ENCODE measurements around the gene SYCP2.
"Not testable (repeated sequence)": the region's sequence is repeated elsewhere in the genome, so short reads cannot be mapped to it uniquely, and the experiment has no call there.

SYCP2 gene

GRCh38 chr20:59971428-59971827 lies 38.0 kb upstream of the SYCP2 start:
- CTCF ChIA-PET, result no interaction called here
- DNase-seq (ENCODE audit: extremely low spot score), result no peak
- POLR2A ChIA-PET, result no interaction called here
- TF ChIP-seq FOXA1 (IDR thresholded peaks at IDR 0.05) (no peak), CTBP1 (IDR thresholded peaks at IDR 0.05; ENCODE audit: borderline replicate concordance) (no peak), L3MBTL2 (conservative IDR thresholded peaks at IDR 0.05) (no peak), FOXK2 (IDR thresholded peaks at IDR 0.05) (no peak), NFRKB (IDR thresholded peaks at IDR 0.05) (no peak), LEF1 (IDR thresholded peaks at IDR 0.05; ENCODE audit: borderline replicate concordance) (no peak), HDGF (IDR thresholded peaks at IDR 0.05; ENCODE audit: borderline replicate concordance) (no peak), PKNOX1 (IDR thresholded peaks at IDR 0.05) (no peak), SP1 (IDR thresholded peaks at IDR 0.05) (no peak), ZNF384 (IDR thresholded peaks at IDR 0.05) (no peak), ARNT (IDR thresholded peaks at IDR 0.05) (no peak), ELF4 (IDR thresholded peaks at IDR 0.05) (no peak), SUZ12 (IDR thresholded peaks at IDR 0.05) (no peak), BHLHE40 (IDR thresholded peaks at IDR 0.05; ENCODE audit: borderline replicate concordance) (no peak)

GRCh38 chr20:59966428-59966827 lies 33.0 kb upstream of the SYCP2 start:
- TF ChIP-seq ELF4 (IDR thresholded peaks at IDR 0.05) (no peak), FOXM1 (IDR thresholded peaks at IDR 0.05; ENCODE audit: borderline replicate concordance) (no peak), SUZ12 (IDR thresholded peaks at IDR 0.05) (no peak), SP1 (IDR thresholded peaks at IDR 0.05) (no peak), PKNOX1 (IDR thresholded peaks at IDR 0.05) (no peak), ZNF384 (IDR thresholded peaks at IDR 0.05) (no peak), HDGF (IDR thresholded peaks at IDR 0.05; ENCODE audit: borderline replicate concordance) (no peak), BHLHE40 (IDR thresholded peaks at IDR 0.05; ENCODE audit: borderline replicate concordance) (no peak), NFRKB (IDR thresholded peaks at IDR 0.05) (no peak), TARDBP (IDR thresholded peaks at IDR 0.05) (no peak), ARNT (IDR thresholded peaks at IDR 0.05) (no peak)
- no peak for DNase-seq (ENCODE audit: extremely low spot score)
- POLR2A ChIA-PET, result no interaction called here
- CTCF ChIA-PET, result no interaction called here

GRCh38 chr20:59962155-59962554 lies 28.7 kb upstream of the SYCP2 start:
- DNase-seq (ENCODE audit: extremely low spot score), result no peak
- TF ChIP-seq ZNF384 (IDR thresholded peaks at IDR 0.05), result no peak
- no peak for TF ChIP-seq PKNOX1 (IDR thresholded peaks at IDR 0.05)
- no peak for TF ChIP-seq FOXA1 (IDR thresholded peaks at IDR 0.05)
- no peak for TF ChIP-seq NFRKB (IDR thresholded peaks at IDR 0.05)
- TF ChIP-seq SP1 (IDR thresholded peaks at IDR 0.05), result no peak
- TF ChIP-seq FOXK2 (IDR thresholded peaks at IDR 0.05), result no peak
- no peak for TF ChIP-seq SUZ12 (IDR thresholded peaks at IDR 0.05)
- no peak for TF ChIP-seq HDGF (IDR thresholded peaks at IDR 0.05; ENCODE audit: borderline replicate concordance)
- no peak for TF ChIP-seq ELF4 (IDR thresholded peaks at IDR 0.05)
- TF ChIP-seq L3MBTL2 (conservative IDR thresholded peaks at IDR 0.05), result no peak
- no peak for TF ChIP-seq LEF1 (IDR thresholded peaks at IDR 0.05; ENCODE audit: borderline replicate concordance)
- no peak for TF ChIP-seq FOXM1 (IDR thresholded peaks at IDR 0.05; ENCODE audit: borderline replicate concordance)
- TF ChIP-seq TARDBP (IDR thresholded peaks at IDR 0.05), result no peak
- no peak for TF ChIP-seq BHLHE40 (IDR thresholded peaks at IDR 0.05; ENCODE audit: borderline replicate concordance)
- TF ChIP-seq CTBP1 (IDR thresholded peaks at IDR 0.05; ENCODE audit: borderline replicate concordance), result no peak
- TF ChIP-seq ARNT (IDR thresholded peaks at IDR 0.05), result no peak
- CTCF ChIA-PET, result no interaction called here
- POLR2A ChIA-PET, result no interaction called here

GRCh38 chr20:59961423-59961822 lies 28.0 kb upstream of the SYCP2 start:
- TF ChIP-seq SUZ12 (IDR thresholded peaks at IDR 0.05) (no peak), FOXA1 (IDR thresholded peaks at IDR 0.05) (no peak), SP1 (IDR thresholded peaks at IDR 0.05) (no peak), CTBP1 (IDR thresholded peaks at IDR 0.05; ENCODE audit: borderline replicate concordance) (no peak), L3MBTL2 (conservative IDR thresholded peaks at IDR 0.05) (no peak), NFRKB (IDR thresholded peaks at IDR 0.05) (no peak), FOXK2 (IDR thresholded peaks at IDR 0.05) (no peak), LEF1 (IDR thresholded peaks at IDR 0.05; ENCODE audit: borderline replicate concordance) (no peak), FOXM1 (IDR thresholded peaks at IDR 0.05; ENCODE audit: borderline replicate concordance) (no peak), TARDBP (IDR thresholded peaks at IDR 0.05) (no peak)
- no peak for DNase-seq (ENCODE audit: extremely low spot score)
- ChIA-PET POLR2A (interaction anchor here (0.6 kb wide), 1 partner anchor 20 kb away, joined by 3 read pairs; no protein-coding TSS in a partner anchor), CTCF (no interaction called here)

GRCh38 chr20:59958626-59959025 lies 25.2 kb upstream of the SYCP2 start:
- DNase-seq (ENCODE audit: extremely low spot score), result no peak
- CTCF ChIA-PET, result interaction anchor here (0.6 kb wide), 1 partner anchor 1614 kb away, joined by 3 read pairs; no protein-coding TSS in a partner anchor
- TF ChIP-seq L3MBTL2 (conservative IDR thresholded peaks at IDR 0.05) (no peak), FOXA1 (IDR thresholded peaks at IDR 0.05) (no peak), CTBP1 (IDR thresholded peaks at IDR 0.05; ENCODE audit: borderline replicate concordance) (no peak), TARDBP (IDR thresholded peaks at IDR 0.05) (no peak), LEF1 (IDR thresholded peaks at IDR 0.05; ENCODE audit: borderline replicate concordance) (no peak), FOXK2 (IDR thresholded peaks at IDR 0.05) (no peak), FOXM1 (IDR thresholded peaks at IDR 0.05; ENCODE audit: borderline replicate concordance) (no peak), NFRKB (IDR thresholded peaks at IDR 0.05) (no peak), ARNT (IDR thresholded peaks at IDR 0.05) (no peak), ELF4 (IDR thresholded peaks at IDR 0.05) (no peak), HDGF (IDR thresholded peaks at IDR 0.05; ENCODE audit: borderline replicate concordance) (no peak), SUZ12 (IDR thresholded peaks at IDR 0.05) (no peak)
- POLR2A ChIA-PET, result no interaction called here

GRCh38 chr20:59958123-59958522 lies 24.7 kb upstream of the SYCP2 start, which contains the start of gene CDH26:
Gene CDH26, plus strand, starts transcription at chr20:59958423. Its CDS starts 304 bp downstream, at chr20:59958727.
- CTCF ChIA-PET, result no interaction called here
- TF ChIP-seq FOXM1 (IDR thresholded peaks at IDR 0.05; ENCODE audit: borderline replicate concordance) (no peak), ARNT (IDR thresholded peaks at IDR 0.05) (no peak), SP1 (IDR thresholded peaks at IDR 0.05) (no peak), CTBP1 (IDR thresholded peaks at IDR 0.05; ENCODE audit: borderline replicate concordance) (no peak), BHLHE40 (IDR thresholded peaks at IDR 0.05; ENCODE audit: borderline replicate concordance) (no peak), NFRKB (IDR thresholded peaks at IDR 0.05) (no peak), TARDBP (IDR thresholded peaks at IDR 0.05) (no peak), HDGF (IDR thresholded peaks at IDR 0.05; ENCODE audit: borderline replicate concordance) (no peak), FOXA1 (IDR thresholded peaks at IDR 0.05) (no peak), SUZ12 (IDR thresholded peaks at IDR 0.05) (no peak), L3MBTL2 (conservative IDR thresholded peaks at IDR 0.05) (no peak), FOXK2 (IDR thresholded peaks at IDR 0.05) (no peak), ZNF384 (IDR thresholded peaks at IDR 0.05) (no peak), ELF4 (IDR thresholded peaks at IDR 0.05) (no peak), LEF1 (IDR thresholded peaks at IDR 0.05; ENCODE audit: borderline replicate concordance) (no peak)
- no peak for DNase-seq (ENCODE audit: extremely low spot score)
- POLR2A ChIA-PET, result no interaction called here

- POLR2A ChIA-PET; DNase-seq (ENCODE audit: extremely low spot score); CTCF ChIA-PET: not testable (repeated sequence)
Measured at GRCh38 chr20:59957568-59957967, 24.1 kb upstream of the SYCP2 start.

Measured in HEK293T (cell line).